ENCODE measurements around the gene FHL3.

DNA sequence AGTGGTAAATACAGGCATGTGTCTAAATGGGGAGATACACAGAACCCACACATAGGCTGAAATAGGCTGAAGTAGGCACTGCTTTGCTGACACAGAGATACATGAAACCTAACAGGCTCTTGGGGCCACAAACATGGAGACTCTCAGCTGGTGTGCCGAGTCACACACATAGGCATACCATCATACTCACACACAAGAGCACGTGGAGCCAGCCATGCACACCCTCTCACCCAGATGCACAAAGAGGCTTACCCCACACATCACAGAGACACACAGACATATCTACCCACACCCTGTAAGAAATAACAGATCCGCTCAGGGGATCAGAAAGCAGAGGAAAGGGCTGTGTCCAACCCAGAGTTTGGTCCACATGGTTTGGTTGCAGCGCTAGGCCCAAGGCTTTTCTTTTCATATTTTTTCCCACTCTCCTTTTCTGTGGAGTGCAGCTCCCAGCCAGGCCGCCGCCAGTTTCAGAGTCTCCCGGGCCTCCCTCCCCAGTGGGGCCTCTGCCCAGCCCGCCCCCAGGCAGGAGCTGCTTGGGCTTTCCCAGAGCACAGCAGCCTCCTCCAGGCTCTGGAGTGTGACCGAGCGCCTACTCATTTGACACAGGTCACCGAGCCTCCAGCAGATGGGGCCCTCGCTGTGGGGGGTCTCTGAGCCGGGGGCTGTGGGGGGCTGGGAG is 45.2 kb upstream of the FHL3 start:
- TF ChIP-seq EP300 (IDR thresholded peaks at IDR 0.05; ENCODE audit: low read depth) = no peak
- TF ChIP-seq, protein P1, sequence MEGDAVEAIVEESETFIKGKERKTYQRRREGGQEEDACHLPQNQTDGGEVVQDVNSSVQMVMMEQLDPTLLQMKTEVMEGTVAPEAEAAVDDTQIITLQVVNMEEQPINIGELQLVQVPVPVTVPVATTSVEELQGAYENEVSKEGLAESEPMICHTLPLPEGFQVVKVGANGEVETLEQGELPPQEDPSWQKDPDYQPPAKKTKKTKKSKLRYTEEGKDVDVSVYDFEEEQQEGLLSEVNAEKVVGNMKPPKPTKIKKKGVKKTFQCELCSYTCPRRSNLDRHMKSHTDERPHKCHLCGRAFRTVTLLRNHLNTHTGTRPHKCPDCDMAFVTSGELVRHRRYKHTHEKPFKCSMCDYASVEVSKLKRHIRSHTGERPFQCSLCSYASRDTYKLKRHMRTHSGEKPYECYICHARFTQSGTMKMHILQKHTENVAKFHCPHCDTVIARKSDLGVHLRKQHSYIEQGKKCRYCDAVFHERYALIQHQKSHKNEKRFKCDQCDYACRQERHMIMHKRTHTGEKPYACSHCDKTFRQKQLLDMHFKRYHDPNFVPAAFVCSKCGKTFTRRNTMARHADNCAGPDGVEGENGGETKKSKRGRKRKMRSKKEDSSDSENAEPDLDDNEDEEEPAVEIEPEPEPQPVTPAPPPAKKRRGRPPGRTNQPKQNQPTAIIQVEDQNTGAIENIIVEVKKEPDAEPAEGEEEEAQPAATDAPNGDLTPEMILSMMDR (IDR thresholded peaks at IDR 0.05) = no peak
